HG03575 (cell line): ENCODE measurements around the gene ADAM8.

Experiments used
- ATAC-seq: cut with Tn5 transposase; IDR thresholded peaks from one replicate; pipeline ENCODE4 v1.9.1; 2021; ENCODE audit not compliant: unreplicated experiment, insufficient number of reproducible peaks, low FRiP score; ENCODE audit errors: extremely low read depth

The ADAM8 gene

GRCh38 chr10:133258066-133258817, 18.4 kb downstream of the ADAM8 start:
- ATAC-seq = no peak

- ATAC-seq = no peak
These were observed 19.1 kb downstream of the ADAM8 start for GRCh38 chr10:133257489-133258065.

GRCh38 chr10:133255323-133255722, 21.3 kb downstream of the ADAM8 start:
- no peak for ATAC-seq

- no peak for ATAC-seq
These were observed 22.1 kb downstream of the ADAM8 start for GRCh38 chr10:133254421-133255120.

- ATAC-seq = no peak
These were observed 23.2 kb downstream of the ADAM8 start for GRCh38 chr10:133253361-133253955.

- no peak for ATAC-seq
These were observed 24.5 kb downstream of the ADAM8 start for GRCh38 chr10:133252223-133252552.

GRCh38 chr10:133251388-133252222, 25.1 kb downstream of the ADAM8 start:
- no peak for ATAC-seq

GRCh38 chr10:133249975-133250754, 26.5 kb downstream of the ADAM8 start:
- no peak for ATAC-seq

- ATAC-seq = no peak
These were observed 27.4 kb downstream of the ADAM8 start for GRCh38 chr10:133249094-133249780.

GRCh38 chr10:133248334-133248715, 28.3 kb downstream of the ADAM8 start:
- ATAC-seq = no peak

GRCh38 chr10:133247681-133248333, 28.9 kb downstream of the ADAM8 start:
- no peak for ATAC-seq

GRCh38 chr10:133246236-133246626, 30.4 kb downstream of the ADAM8 start:
- no peak for ATAC-seq

- no peak for ATAC-seq
These were observed 31.0 kb downstream of the ADAM8 start for GRCh38 chr10:133245439-133246235.

GRCh38 chr10:133243593-133243992, 33.1 kb downstream of the ADAM8 start:
- no peak for ATAC-seq

GRCh38 chr10:133242611-133243356, 33.9 kb downstream of the ADAM8 start:
- ATAC-seq = no peak
